ENCODE data around the gene BLOC1S3. TPM values are rescaled to one million over a fixed set of nuclear protein-coding genes. Genes with fewer than 3 reads are reported as not detected.
A peak's percentile ranks its signal among the peaks of the same experiment; 100 is the strongest.

Gene BLOC1S3
- total RNA-seq, 1 donor from 2014 or later = 3.5 TPM

DNA sequence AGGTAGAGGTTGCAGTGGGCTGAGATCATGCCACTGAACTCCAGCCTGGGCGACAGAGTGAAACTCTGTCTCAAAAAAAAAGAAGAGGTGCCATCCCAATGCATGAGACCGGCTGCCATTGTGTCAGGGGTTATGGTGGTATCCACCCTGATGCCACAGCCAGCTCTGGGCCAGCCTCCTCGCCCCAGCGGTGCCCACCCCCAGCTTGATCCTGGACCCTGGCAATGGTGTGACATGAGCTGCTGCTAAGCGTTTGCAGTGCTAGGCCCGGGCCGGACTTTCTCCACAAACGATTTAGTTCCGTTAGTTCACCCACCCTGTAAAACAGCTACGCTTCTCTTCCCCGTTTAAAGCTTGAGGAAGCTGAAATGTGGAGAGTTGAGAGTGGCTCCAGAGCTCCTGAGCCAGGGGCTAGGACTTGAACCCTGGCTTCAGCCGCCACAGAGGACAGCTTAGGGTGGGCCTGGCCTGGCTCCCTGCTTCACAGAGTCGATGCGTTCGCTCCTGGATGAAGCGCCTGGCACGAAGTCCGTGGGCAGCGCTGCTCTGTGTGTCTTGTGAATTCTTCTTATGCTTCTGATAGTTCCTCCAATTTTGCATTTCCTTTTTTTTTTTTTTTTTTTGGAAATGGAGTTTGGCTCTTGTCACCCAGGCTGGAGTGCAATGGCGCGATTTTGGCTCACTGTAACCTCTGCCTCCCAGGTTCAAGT is 43.3 kb upstream of the BLOC1S3 start:
- no peaks in the 10 kb centered on the region for H3K27me3 ChIP-seq (ENCODE audit: low read depth)
- peaks cover 28% of the 10 kb centered on the region for H3K4me1 ChIP-seq
- no peak overlapping the region for H3K27ac ChIP-seq (replicated peaks)
- H3K9me3 ChIP-seq (replicated peaks) = no peaks in the 10 kb centered on the region
- TF ChIP-seq, protein P1, sequence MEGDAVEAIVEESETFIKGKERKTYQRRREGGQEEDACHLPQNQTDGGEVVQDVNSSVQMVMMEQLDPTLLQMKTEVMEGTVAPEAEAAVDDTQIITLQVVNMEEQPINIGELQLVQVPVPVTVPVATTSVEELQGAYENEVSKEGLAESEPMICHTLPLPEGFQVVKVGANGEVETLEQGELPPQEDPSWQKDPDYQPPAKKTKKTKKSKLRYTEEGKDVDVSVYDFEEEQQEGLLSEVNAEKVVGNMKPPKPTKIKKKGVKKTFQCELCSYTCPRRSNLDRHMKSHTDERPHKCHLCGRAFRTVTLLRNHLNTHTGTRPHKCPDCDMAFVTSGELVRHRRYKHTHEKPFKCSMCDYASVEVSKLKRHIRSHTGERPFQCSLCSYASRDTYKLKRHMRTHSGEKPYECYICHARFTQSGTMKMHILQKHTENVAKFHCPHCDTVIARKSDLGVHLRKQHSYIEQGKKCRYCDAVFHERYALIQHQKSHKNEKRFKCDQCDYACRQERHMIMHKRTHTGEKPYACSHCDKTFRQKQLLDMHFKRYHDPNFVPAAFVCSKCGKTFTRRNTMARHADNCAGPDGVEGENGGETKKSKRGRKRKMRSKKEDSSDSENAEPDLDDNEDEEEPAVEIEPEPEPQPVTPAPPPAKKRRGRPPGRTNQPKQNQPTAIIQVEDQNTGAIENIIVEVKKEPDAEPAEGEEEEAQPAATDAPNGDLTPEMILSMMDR (IDR thresholded peaks at IDR 0.05; ENCODE audit: borderline replicate concordance) = no peak
- no peak overlapping the region for H3K4me3 ChIP-seq
- H3K36me3 ChIP-seq = peaks cover under 1% of the 10 kb centered on the region
- no peak for DNase-seq
- intact Hi-C loops (cut with micrococcal nuclease) = no loop called here

DNA sequence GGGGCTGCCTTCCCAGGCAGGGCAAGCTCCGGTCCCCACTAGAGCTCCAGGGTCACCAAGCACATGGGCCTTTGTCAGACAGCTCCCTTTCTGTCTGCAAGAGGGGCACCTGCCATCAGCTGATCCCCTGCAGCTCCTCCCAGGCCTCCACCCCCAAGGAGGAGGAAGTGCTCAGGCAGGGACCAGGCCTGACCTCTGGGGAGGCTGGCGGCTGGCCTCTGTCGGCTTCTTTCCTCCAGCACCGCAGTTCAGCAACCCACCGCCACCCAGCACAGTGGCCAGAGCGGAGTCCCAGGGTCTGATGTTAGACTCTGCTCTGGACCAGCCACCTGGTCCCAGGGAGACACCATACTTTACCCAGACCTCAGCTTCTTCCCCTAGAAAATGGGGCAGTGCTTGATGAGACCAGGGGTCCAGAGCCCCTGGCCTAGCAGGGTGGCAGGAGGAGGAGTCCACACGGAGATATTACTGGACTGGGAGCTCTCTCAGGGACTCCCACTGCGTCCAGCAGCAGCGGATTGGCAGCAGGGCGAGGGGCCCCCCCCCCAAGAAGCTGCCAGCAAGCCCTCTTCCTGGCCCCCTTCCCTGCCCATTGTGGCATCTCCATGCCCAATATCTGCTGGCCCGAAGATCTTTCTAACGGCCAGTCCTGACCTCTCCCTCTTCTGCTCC is 41.9 kb upstream of the BLOC1S3 start:
- intact Hi-C loops (cut with micrococcal nuclease) = no loop called here
- H3K4me3 ChIP-seq = peak overlapping the region; percentile 1
- TF ChIP-seq, protein P1 (IDR thresholded peaks at IDR 0.05; ENCODE audit: borderline replicate concordance) = no peak

DNA sequence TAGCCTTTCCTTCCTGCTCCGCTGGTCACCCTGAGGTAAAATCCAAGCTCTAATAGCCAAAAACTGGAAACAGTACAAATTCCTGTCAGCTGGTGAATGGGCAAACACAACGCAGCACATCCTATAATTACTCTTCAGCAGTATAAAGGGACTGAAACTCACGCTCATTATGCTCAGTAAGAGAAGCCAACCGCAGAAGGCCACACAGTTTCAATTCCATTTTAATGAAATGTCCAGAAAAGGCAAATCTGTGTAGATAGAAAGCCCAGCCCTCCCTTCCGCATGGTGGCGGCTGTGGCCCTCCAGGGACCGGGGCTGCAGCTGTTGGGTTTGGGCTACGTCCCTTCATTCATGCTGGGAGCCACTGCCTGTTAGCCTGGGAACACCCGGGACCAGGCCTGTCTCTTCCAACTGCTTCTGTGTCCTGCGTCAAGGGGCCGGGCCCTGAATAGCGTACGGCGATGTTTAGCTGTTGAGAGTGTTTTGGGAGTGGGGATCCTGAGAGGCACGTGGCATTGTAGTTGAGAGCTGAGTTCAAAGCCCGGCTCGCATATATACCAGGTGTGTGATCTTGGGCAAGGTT is 41.3 kb upstream of the BLOC1S3 start:
- Histone ChIP-seq H3K4me3 (peak overlapping the region; percentile 1), H3K27ac (replicated peaks) (peak overlapping the region; percentile 65), H3K27me3 (ENCODE audit: low read depth) (no peaks in the 10 kb centered on the region), H3K9me3 (replicated peaks) (no peaks in the 10 kb centered on the region), H3K36me3 (peaks cover 20% of the 10 kb centered on the region), H3K4me1 (peaks cover 28% of the 10 kb centered on the region)
- intact Hi-C loops (cut with micrococcal nuclease) = no loop called here
- TF ChIP-seq, protein P1 (IDR thresholded peaks at IDR 0.05; ENCODE audit: borderline replicate concordance) = no peak
- DNase-seq = peak; percentile 70

More for the DNA sequence above, 41.9 kb upstream of the BLOC1S3 start:
- H3K36me3 ChIP-seq = peaks cover 14% of the 10 kb centered on the region
- H3K27ac ChIP-seq (replicated peaks) = peak overlapping the region; percentile 65
- no peaks in the 10 kb centered on the region for H3K27me3 ChIP-seq (ENCODE audit: low read depth)
- H3K4me1 ChIP-seq = peaks cover 28% of the 10 kb centered on the region
- H3K9me3 ChIP-seq (replicated peaks) = no peaks in the 10 kb centered on the region
- DNase-seq = no peak

DNA sequence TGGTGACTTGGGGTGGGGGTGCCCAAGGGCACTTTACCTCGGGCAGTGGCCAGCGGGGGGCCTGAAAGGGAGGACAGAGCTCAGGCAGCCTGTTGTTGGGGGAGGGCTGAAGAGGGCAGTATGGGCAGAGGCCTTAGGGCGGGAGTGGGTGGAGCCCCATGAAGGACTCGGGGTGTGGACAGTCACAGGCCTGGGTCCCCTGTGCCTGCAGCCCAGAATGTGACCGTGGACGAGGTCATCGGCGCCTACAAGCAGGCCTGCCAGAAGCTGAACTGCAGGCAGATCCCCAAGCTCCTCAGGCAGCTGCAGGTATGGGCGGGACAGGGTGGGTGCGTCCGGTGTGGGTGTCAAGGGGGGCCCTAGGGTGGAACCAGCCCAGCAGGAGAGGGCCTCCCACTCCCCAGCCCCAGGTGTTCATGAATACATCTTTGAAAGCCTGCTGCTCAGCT is 40.3 kb upstream of the BLOC1S3 start:
- no peak overlapping the region for H3K4me3 ChIP-seq
- intact Hi-C loops (cut with micrococcal nuclease) = no loop called here
- DNase-seq = no peak
- peaks cover 28% of the 10 kb centered on the region for H3K4me1 ChIP-seq
- no peaks in the 10 kb centered on the region for H3K9me3 ChIP-seq (replicated peaks)
- H3K27me3 ChIP-seq (ENCODE audit: low read depth) = no peaks in the 10 kb centered on the region
- TF ChIP-seq, protein P1 (IDR thresholded peaks at IDR 0.05; ENCODE audit: borderline replicate concordance) = no peak
- H3K36me3 ChIP-seq = peaks cover 30% of the 10 kb centered on the region
- peak overlapping the region; percentile 65 for H3K27ac ChIP-seq (replicated peaks)

DNA sequence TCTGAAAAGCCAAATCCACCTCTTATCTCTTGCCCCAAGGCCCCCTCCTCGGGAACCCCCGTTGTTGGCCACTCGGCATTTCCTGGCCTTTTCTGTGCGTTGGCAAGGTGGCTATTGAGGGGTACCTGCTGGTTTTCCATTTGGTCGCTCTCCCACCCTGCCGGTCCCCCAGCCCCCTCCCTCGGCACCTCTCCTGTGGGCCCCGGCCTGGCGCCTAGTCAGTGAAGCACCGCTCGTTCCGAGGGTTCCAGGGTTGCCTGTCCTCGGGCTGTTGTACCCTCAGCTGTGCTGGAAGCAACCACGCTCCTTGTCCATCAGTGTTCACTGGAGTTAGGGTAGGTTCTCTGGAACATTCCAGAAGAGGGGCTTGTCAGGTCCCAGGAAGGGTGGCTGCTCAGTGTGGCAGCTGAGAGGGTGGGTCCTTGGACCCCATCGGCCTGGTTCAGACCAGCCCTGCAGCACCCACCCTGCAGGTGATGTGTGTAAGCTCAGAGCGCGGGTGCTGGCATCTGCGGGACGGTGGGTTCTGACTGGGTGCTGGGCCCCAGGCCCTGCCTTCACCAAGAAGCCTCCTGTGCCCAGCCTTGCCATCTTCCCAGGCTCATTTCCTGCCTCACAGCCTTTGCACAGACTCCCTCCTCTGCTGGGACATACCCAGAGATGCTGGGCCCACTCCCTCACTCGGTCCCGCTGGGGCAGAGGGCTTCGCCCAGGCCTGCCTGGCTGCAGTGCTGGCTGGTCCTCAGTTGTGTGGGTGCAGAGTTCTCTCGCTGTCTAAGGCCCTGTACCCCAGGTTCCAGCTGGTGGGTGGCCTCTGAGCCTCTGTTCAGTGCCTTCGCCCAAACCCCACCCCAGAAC is 39.1 kb upstream of the BLOC1S3 start:
- TF ChIP-seq, protein P1 (IDR thresholded peaks at IDR 0.05; ENCODE audit: borderline replicate concordance) = no peak
- no peak overlapping the region for H3K27ac ChIP-seq (replicated peaks)
- no peaks in the 10 kb centered on the region for H3K9me3 ChIP-seq (replicated peaks)
- H3K4me3 ChIP-seq = no peak overlapping the region
- no peak for DNase-seq
- H3K36me3 ChIP-seq = peaks cover 41% of the 10 kb centered on the region
- peaks cover 28% of the 10 kb centered on the region for H3K4me1 ChIP-seq
- no peaks in the 10 kb centered on the region for H3K27me3 ChIP-seq (ENCODE audit: low read depth)
- intact Hi-C loops (cut with micrococcal nuclease) = no loop called here
